SU-DHL-6 (cell line): ENCODE data around the gene CPAMD8.

Experiments used
- EZH2phosphoT487 ChIP-seq: fragments of 200-600 bp; sonication (generic), shearing (Covaris generic); conservative IDR thresholded peaks from 2 replicates; pipeline ENCODE4 v1.6.1; 2018; ENCODE audit warnings: mild to moderate bottlenecking, antibody characterized with exemption, low read length, moderate library complexity, mixed read lengths
- TF ChIP-seq, protein P1 (sequence below): fragments of 200-600 bp; sonication (generic); IDR thresholded peaks from one replicate; pipeline ENCODE4 v1.5.1; 2017; ENCODE audit warnings: antibody characterized with exemption, mild to moderate bottlenecking, low read length, moderate library complexity; ENCODE audit not compliant: insufficient read depth, poor library complexity, severe bottlenecking

DNA sequence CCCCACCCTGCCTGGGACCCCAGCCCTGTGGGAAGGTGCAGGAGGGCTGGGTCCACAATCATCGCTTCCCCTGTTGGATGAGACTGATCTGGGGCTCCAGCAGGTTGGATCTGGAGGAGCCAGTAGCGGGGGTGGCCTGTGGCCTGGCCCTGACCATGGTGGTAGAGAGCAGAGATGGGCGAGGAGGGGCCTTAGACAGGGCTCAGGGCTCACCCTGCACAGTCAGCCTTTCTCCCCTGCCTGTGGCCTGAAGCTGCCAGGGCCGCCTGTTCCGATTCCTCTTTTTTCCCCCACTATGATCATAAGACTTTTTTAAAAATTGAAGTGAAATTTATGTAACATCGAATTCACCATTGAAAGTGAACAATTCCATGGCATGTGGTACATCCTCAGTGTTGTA, 179.2 kb downstream of the CPAMD8 start:
- TF ChIP-seq, protein P1, sequence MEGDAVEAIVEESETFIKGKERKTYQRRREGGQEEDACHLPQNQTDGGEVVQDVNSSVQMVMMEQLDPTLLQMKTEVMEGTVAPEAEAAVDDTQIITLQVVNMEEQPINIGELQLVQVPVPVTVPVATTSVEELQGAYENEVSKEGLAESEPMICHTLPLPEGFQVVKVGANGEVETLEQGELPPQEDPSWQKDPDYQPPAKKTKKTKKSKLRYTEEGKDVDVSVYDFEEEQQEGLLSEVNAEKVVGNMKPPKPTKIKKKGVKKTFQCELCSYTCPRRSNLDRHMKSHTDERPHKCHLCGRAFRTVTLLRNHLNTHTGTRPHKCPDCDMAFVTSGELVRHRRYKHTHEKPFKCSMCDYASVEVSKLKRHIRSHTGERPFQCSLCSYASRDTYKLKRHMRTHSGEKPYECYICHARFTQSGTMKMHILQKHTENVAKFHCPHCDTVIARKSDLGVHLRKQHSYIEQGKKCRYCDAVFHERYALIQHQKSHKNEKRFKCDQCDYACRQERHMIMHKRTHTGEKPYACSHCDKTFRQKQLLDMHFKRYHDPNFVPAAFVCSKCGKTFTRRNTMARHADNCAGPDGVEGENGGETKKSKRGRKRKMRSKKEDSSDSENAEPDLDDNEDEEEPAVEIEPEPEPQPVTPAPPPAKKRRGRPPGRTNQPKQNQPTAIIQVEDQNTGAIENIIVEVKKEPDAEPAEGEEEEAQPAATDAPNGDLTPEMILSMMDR: no peak
- TF ChIP-seq EZH2phosphoT487: no peak
